Measurements from ENCODE around the gene GCN1.
"Not testable (repeated sequence)": the region's sequence is repeated elsewhere in the genome, so short reads cannot be mapped to it uniquely, and the experiment has no call there.

Gene GCN1

DNA sequence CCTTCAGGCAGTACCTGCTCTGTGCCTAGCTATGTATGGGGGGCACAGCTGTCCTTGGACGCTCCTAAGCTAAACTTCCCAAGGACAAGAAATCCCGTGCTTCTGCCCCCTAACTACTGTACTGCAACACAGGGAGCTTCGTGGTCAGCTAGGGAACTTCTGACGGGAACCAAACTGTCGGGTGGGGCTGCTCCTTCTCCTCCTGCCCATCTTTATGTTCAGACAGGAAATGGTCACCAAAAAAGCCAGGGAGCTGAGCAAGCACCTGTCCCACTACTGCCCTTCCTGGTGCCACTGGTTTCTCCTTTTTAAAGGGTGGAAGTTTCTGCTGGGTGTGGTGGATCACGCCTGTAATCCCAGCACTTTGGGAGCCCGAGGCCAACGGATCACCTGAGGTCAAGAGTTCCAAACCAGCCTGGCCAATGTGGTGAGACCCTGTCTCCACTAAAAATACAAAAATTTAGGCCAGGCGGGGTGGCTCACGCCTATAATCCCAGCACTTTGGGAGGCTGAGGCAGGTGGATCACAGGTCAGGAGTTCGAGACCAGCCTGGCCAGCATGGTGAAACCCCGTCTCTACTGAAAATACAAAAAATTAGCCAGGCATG, 44.4 kb upstream of the GCN1 start:
- DNase-seq (ENCODE audit: extremely low read depth, low read depth), result no peak
- TF ChIP-seq, protein P1, sequence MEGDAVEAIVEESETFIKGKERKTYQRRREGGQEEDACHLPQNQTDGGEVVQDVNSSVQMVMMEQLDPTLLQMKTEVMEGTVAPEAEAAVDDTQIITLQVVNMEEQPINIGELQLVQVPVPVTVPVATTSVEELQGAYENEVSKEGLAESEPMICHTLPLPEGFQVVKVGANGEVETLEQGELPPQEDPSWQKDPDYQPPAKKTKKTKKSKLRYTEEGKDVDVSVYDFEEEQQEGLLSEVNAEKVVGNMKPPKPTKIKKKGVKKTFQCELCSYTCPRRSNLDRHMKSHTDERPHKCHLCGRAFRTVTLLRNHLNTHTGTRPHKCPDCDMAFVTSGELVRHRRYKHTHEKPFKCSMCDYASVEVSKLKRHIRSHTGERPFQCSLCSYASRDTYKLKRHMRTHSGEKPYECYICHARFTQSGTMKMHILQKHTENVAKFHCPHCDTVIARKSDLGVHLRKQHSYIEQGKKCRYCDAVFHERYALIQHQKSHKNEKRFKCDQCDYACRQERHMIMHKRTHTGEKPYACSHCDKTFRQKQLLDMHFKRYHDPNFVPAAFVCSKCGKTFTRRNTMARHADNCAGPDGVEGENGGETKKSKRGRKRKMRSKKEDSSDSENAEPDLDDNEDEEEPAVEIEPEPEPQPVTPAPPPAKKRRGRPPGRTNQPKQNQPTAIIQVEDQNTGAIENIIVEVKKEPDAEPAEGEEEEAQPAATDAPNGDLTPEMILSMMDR (IDR thresholded peaks at IDR 0.05; ENCODE audit: low read depth, low read length), result no peak

DNA sequence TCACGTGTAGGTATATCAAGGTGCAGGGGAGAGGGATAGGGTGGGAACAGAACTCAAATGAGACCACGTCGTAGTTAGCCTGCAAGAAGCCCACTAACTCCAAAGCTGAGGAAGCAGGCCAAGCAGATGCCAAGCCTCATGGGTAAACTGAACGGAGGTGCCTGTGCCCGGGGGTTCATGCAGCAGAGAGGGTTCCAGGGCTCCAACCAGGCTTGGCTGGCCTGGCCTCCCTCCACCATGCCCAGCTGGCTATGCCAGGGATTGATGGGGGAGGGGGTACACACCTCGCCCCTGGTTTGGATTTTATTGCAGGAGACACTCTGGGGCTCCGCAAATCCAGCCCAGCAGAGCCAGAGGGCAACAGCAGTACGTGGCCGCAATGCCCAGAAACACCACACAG, 43.7 kb upstream of the GCN1 start:
- TF ChIP-seq, protein P1 (IDR thresholded peaks at IDR 0.05; ENCODE audit: low read depth, low read length), result no peak
- no peak for DNase-seq (ENCODE audit: extremely low read depth, low read depth)

DNA sequence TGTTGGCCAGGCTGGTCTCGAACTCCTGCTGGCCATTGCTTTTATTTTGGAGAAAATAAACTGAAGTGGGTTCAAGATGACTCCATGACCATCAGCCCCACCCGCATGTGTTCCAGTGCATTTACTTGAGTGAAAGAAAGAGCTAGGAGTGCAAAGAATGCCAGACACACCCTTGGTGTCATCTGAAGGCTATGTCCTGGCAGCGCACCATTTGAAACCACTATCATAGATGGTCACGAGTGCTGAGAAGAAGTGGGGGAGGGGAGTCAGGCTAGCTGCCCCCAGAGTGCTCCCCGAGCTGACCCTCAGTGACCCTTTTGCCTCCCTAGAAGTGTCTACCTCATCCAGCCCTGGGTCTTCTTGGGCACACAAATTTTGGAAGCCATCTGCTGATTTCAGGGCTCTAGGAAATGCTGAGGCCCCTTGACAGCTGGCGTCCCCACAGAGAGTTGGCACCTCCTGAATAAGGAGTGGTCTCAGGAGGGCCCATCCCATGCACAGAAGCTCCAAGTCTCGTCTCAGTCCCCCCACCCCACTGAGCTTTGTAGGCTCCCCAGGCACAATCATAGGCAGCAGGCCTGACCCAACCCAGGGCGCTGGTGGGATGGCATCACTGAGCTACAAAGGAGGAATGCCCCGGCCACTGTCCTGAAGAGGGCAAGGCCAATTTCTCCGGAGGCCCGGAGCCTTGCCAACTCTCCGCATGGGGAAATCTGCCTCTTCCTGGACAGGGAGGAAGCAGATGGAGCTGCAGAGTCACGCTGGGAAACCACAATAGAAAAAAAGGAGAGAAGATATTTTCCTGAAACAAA, 43.1 kb upstream of the GCN1 start:
- DNase-seq (ENCODE audit: extremely low read depth, low read depth), result peak; percentile 54
- TF ChIP-seq, protein P1 (IDR thresholded peaks at IDR 0.05; ENCODE audit: low read depth, low read length), result no peak

DNA sequence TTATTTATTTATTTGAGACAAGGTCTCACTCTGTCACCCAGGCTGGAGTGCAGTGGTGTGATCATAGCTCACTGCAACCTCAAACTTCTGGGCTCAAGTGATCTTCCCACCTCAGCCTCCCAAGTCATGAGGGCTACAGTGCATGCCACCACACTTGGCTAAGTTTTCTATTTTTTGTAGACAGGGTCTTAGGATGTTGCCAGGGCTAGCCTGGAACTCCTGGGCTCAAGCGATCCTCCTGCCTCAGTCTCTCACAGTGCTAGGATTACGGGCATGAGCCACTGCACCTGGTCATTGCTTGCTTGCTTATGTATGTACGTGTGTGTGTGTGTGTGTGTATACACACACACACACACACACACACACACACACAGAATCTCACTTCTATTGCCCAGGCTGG, 42.3 kb upstream of the GCN1 start:
- DNase-seq (ENCODE audit: extremely low read depth, low read depth), result not testable (repeated sequence)

DNA sequence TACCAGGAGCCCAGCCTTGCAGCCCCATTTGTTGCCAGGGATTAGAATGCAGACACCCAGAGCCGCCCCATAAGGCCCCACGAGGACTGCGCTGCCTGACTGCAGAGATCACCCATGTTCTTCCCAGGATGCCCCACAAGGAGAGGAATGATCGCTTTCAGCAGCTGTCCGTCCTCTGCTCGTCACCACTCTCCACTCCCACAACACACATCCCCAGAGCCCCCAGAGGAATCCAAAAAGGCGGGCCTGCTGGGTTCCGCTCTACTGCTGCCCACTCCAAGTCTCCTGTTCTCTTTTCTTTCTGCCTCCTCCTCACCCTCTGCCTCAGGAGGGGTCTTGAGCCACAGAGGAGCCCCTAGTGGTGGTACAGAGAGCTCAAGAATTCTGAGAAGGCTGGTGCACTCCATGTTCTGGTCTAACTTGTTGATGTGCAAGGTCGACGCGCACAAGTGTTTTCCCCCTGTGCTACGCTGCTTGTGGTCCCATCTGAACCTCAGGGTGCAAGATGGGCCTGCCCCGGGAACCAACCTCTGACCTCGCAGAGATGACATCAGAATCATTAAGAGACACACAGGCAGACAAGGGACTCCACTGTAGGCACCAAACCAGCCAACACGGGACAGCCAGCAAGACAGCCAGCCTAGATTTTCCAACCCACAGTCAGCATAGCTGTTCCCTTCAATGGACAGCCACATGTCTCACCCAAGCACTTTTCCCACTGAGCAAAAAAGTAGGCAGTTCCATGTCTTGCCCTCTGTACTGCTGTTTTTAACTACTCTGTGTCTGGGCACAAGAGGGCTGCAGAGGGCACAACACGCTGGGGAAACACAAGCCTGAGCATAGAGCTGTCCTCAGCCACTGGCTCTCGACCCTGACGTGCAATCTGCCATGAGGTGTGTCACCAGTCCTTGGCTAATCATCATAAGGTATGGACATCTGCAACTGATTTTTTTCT, 41.1 kb upstream of the GCN1 start:
- no peak for DNase-seq (ENCODE audit: extremely low read depth, low read depth)
- TF ChIP-seq, protein P1 (IDR thresholded peaks at IDR 0.05; ENCODE audit: low read depth, low read length), result peak; percentile 22

DNA sequence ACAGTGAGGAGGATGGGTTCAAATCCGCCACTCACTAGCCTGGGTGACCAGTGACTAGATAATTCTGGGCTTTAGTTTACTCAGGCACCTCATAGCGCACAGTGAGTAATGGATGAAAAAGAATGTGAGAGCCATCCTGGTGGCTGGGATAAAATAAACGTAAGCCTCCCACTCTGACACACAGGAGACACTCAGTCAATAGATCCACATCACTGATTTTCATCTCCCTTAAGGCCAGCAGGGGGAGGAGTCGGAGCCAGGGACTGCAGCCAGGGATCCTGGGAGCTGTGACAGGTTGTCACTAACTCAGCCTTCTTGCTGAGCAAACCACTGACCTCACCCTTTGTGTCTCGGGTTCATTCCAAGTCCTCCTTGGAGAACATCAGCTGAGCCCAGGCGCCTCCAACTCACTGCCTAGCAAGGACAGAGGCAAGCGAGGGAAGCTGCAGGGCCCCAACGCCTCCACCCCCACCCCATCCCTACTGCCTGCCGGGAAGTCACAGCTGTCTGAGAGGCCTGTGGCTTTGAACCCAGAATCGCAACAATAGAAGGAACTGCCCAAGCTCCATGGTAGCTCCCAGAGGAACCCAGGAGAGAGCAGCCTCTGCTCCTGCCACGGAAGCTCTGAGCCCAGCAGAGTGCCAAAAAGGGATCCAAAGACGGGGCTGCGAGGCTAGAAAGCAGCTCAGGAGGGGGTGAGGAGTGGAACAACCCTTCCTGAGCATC, 40.3 kb upstream of the GCN1 start:
- TF ChIP-seq, protein P1 (IDR thresholded peaks at IDR 0.05; ENCODE audit: low read depth, low read length), result peak; percentile 55
- DNase-seq (ENCODE audit: extremely low read depth, low read depth), result peak; percentile 87

DNA sequence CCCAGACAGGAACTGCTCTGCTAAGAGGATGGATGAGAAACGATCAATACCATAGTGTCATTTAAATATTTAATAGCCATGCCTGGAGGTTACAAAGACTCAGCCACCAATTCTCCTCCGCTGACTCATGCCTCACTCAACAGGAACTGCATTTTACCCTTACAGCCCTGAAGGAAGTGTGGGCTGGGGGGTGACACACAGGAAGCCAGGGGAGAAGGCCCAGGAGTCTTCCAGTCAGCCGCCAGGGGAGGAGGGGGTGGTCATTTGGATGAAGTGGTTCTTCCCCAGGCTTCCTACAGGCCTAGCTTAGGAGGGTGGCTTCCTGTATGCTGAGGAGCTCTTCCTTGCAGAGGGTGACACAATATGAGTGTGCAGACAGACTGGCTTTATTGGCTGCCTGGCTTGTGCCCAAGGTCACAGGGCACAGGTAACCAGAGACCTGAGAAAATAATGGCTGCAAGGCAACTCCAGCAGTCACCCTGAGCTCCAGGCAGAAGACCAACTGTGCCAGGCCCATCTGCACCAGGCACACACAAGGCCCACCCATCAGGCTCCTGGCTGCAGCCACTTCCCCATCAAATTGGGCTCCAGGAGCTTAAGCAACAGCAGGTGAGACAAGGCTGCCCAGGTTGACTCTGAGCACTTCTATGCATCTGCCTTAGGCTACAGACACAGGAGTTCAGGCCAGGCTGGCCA, 36.9 kb upstream of the GCN1 start:
- TF ChIP-seq, protein P1 (IDR thresholded peaks at IDR 0.05; ENCODE audit: low read depth, low read length), result no peak
- peak; percentile 50 for DNase-seq (ENCODE audit: extremely low read depth, low read depth)
